Ishikawa (cell line): ENCODE measurements around the gene TSNAX.

ENCODE experiments used
- CEBPB ChIP-seq: IDR thresholded peaks from 2 replicates; pipeline ENCODE4 v1.6.1; 2012
- FOXM1 ChIP-seq: IDR thresholded peaks from 2 replicates; pipeline ENCODE4 v1.6.1; 2012; ENCODE audit warnings: low read depth, borderline replicate concordance
- NFIC ChIP-seq: IDR thresholded peaks from 2 replicates; pipeline ENCODE4 v1.6.1; 2012
- TAF1 ChIP-seq: IDR thresholded peaks from 2 replicates; pipeline ENCODE4 v1.6.1; 2012; ENCODE audit warnings: low read depth, mild to moderate bottlenecking
- TF ChIP-seq, protein P1 (sequence below): IDR thresholded peaks from 2 replicates; pipeline ENCODE4 v1.6.1; 2012; ENCODE audit warnings: low read depth, mild to moderate bottlenecking

DNA sequence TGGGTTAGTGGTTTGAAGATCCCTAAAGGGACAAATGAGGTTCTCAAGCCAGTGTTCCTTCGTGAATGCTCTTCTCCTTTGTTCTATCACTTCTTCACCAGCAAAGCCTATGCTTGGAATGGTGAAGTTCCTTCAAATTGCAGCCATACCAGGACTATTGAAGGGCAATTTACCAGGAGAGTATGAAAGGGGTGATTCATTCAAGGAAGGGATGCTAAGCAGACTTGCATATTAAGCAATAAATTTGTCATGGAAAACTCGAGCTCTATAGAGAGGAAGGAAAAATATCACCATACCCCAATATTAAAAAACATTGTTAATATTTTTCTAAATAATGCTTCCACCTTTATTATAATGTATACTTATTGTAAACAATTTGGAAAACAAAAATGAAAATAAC, 9.3 kb upstream of the TSNAX start:
- TF ChIP-seq FOXM1 (no peak), TAF1 (no peak), NFIC (no peak), CEBPB (no peak)
- TF ChIP-seq, protein P1, sequence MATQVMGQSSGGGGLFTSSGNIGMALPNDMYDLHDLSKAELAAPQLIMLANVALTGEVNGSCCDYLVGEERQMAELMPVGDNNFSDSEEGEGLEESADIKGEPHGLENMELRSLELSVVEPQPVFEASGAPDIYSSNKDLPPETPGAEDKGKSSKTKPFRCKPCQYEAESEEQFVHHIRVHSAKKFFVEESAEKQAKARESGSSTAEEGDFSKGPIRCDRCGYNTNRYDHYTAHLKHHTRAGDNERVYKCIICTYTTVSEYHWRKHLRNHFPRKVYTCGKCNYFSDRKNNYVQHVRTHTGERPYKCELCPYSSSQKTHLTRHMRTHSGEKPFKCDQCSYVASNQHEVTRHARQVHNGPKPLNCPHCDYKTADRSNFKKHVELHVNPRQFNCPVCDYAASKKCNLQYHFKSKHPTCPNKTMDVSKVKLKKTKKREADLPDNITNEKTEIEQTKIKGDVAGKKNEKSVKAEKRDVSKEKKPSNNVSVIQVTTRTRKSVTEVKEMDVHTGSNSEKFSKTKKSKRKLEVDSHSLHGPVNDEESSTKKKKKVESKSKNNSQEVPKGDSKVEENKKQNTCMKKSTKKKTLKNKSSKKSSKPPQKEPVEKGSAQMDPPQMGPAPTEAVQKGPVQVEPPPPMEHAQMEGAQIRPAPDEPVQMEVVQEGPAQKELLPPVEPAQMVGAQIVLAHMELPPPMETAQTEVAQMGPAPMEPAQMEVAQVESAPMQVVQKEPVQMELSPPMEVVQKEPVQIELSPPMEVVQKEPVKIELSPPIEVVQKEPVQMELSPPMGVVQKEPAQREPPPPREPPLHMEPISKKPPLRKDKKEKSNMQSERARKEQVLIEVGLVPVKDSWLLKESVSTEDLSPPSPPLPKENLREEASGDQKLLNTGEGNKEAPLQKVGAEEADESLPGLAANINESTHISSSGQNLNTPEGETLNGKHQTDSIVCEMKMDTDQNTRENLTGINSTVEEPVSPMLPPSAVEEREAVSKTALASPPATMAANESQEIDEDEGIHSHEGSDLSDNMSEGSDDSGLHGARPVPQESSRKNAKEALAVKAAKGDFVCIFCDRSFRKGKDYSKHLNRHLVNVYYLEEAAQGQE: no peak
